ENCODE measurements around the gene OR10J5.

OR10J5 gene

DNA sequence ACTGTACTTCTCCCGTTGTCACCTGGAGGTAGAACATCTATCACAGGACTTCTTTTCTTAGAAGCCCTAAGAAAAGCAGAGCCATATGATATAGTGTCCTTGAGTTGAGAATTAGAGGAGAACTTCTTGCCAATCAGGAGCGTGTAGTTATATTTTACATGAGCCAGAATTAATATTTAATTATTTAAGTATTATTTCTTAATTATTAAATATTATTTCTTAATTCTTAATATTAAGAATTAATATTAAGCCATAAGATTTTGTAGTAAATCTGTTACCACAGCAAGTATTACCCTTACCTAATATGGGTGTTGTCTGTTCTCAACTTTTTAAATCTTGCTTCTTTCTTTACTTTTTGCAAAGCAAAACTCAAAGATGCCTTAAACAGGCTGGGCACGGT is 41.6 kb upstream of the OR10J5 start:
- H3K18ac ChIP-seq (ENCODE audit: low read length): no peak overlapping the region
- no peaks in the 10 kb centered on the region for H3K9me3 ChIP-seq (replicated peaks in 1 of 2; ENCODE audit: control insufficient read depth in 2 of 2, insufficient read depth in 1 of 2, low read depth in 1 of 2, low read length in 2 of 2)
- DNase-seq (ENCODE audit: low spot score): no peak
- no peaks in the 10 kb centered on the region for H3K4me1 ChIP-seq (ENCODE audit: control insufficient read depth in 2 of 2, insufficient read depth in 1 of 2, low read depth in 1 of 2, low read length in 2 of 2)
- no peak overlapping the region for H4K8ac ChIP-seq (ENCODE audit: low read depth, low read length)
- no peak overlapping the region for H3K23ac ChIP-seq (ENCODE audit: low read depth, low read length, poor library complexity)
- no peak overlapping the region for H3K4me3 ChIP-seq (ENCODE audit: low read length in 2 of 2)
- no peak overlapping the region for H3K14ac ChIP-seq (ENCODE audit: low read length)
- H2BK5ac ChIP-seq (ENCODE audit: low read length): no peak overlapping the region
- H2BK15ac ChIP-seq (ENCODE audit: low read length): no peak overlapping the region
- no peak overlapping the region for H3K27ac ChIP-seq (replicated peaks; ENCODE audit: low read length)
- H3K4ac ChIP-seq (ENCODE audit: low read length): no peak overlapping the region
- no peaks in the 10 kb centered on the region for H3K36me3 ChIP-seq (replicated peaks in 1 of 2; ENCODE audit: control insufficient read depth in 2 of 2, insufficient read depth in 2 of 2, low read length in 2 of 2)
- no peak overlapping the region for H2BK120ac ChIP-seq (ENCODE audit: low read depth, low read length)
- H3K4me2 ChIP-seq (ENCODE audit: insufficient read depth, low read length, poor library complexity, severe bottlenecking): no peak overlapping the region
- H3K27me3 ChIP-seq (ENCODE audit: control insufficient read depth in 3 of 3, insufficient read depth in 3 of 3, low read depth in 1 of 3, low read length in 3 of 3): peaks cover 0 to 4% (median 0%) of the 10 kb centered on the region in 3 experiments
- H4K91ac ChIP-seq (ENCODE audit: low read depth, low read length, poor library complexity): no peak overlapping the region
- H2AFZ ChIP-seq (ENCODE audit: low read length): no peak overlapping the region
- no peak overlapping the region for H2BK12ac ChIP-seq (ENCODE audit: low read length)
- no peaks in the 10 kb centered on the region for H3K79me1 ChIP-seq (ENCODE audit: low read depth, low read length)
- H2AK5ac ChIP-seq (ENCODE audit: low read depth, low read length): no peak overlapping the region
- H3K9ac ChIP-seq (ENCODE audit: low read depth, low read length, poor library complexity): no peak overlapping the region
- WGBS, 2 donors (ENCODE audit: extremely low coverage in 2 of 2, insufficient read length in 2 of 2, insufficient replicate concordance in 1 of 2): no CpG with 5 or more reads among the region's 3 CpGs

DNA sequence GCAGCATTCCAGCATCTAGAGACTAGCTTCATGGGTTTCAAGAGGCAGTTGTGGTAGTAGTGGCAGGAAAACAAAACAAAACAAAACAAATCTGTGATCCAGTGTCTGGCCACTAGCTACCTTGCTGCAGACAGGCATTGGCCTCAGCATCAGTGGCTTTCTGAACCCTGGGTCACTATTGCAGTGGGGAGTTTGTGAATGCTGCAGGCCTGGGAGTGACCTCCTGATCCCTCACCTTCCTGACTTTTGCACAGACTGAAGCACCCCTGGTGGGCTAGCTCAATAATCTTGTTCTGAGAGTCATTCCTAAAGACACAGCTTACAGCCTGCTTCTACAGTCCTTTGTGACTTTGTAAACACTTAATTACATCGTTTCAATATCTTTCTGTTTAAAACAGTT is 26.9 kb upstream of the OR10J5 start:
- H2AK5ac ChIP-seq (ENCODE audit: low read depth, low read length): no peak overlapping the region
- no peak overlapping the region for H2BK5ac ChIP-seq (ENCODE audit: low read length)
- no peaks in the 10 kb centered on the region for H3K27me3 ChIP-seq (ENCODE audit: control insufficient read depth in 3 of 3, insufficient read depth in 3 of 3, low read depth in 1 of 3, low read length in 3 of 3)
- peaks cover 0 to 4% of the 10 kb centered on the region in 2 donors for H3K4me1 ChIP-seq (ENCODE audit: control insufficient read depth in 2 of 2, insufficient read depth in 1 of 2, low read depth in 1 of 2, low read length in 2 of 2)
- H3K79me1 ChIP-seq (ENCODE audit: low read depth, low read length): no peaks in the 10 kb centered on the region
- DNase-seq (ENCODE audit: low spot score): peak; percentile 57
- H3K23ac ChIP-seq (ENCODE audit: low read depth, low read length, poor library complexity): no peak overlapping the region
- H4K8ac ChIP-seq (ENCODE audit: low read depth, low read length): no peak overlapping the region
- no peak overlapping the region for H4K91ac ChIP-seq (ENCODE audit: low read depth, low read length, poor library complexity)
- H3K36me3 ChIP-seq (replicated peaks in 1 of 2; ENCODE audit: control insufficient read depth in 2 of 2, insufficient read depth in 2 of 2, low read length in 2 of 2): no peaks in the 10 kb centered on the region
- H3K27ac ChIP-seq (replicated peaks; ENCODE audit: low read length): peak overlapping the region; percentile 53
- no peak overlapping the region for H2AFZ ChIP-seq (ENCODE audit: low read length)
- no peak overlapping the region for H3K4me3 ChIP-seq (ENCODE audit: low read length in 2 of 2)
- H3K18ac ChIP-seq (ENCODE audit: low read length): no peak overlapping the region
- no peak overlapping the region for H3K9ac ChIP-seq (ENCODE audit: low read depth, low read length, poor library complexity)
- H2BK120ac ChIP-seq (ENCODE audit: low read depth, low read length): no peak overlapping the region
- no peak overlapping the region for H3K14ac ChIP-seq (ENCODE audit: low read length)
- no peak overlapping the region for H3K4ac ChIP-seq (ENCODE audit: low read length)
- no peak overlapping the region for H2BK15ac ChIP-seq (ENCODE audit: low read length)
- H3K9me3 ChIP-seq (replicated peaks in 1 of 2; ENCODE audit: control insufficient read depth in 2 of 2, insufficient read depth in 1 of 2, low read depth in 1 of 2, low read length in 2 of 2): no peaks in the 10 kb centered on the region
- no peak overlapping the region for H3K4me2 ChIP-seq (ENCODE audit: insufficient read depth, low read length, poor library complexity, severe bottlenecking)
- no peak overlapping the region for H2BK12ac ChIP-seq (ENCODE audit: low read length)
- WGBS, 2 donors (ENCODE audit: extremely low coverage in 2 of 2, insufficient read length in 2 of 2, insufficient replicate concordance in 1 of 2): no CpG with 5 or more reads among the region's 1 CpG

DNA sequence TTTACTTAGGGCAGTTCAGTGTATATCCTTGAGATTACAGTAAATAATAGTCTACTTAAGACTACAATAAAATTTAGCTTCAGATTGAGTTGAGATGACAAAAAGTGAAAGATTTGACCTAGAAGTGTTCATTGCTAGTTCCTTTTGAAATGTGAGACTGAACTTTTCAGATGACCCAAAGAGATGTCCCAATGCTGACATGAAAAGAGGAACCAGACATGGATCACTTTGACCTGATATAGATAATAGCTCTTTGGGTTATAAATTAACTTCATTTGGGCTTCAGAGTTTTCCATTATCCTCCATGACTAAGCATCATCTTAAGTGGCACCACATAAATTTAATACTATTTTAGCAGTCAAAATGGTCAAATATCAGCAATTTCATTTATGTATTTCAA is 25.7 kb upstream of the OR10J5 start:
- Histone ChIP-seq H3K9me3 (replicated peaks in 1 of 2; ENCODE audit: control insufficient read depth in 2 of 2, insufficient read depth in 1 of 2, low read depth in 1 of 2, low read length in 2 of 2) (no peaks in the 10 kb centered on the region), H3K4ac (ENCODE audit: low read length) (no peak overlapping the region), H3K27ac (replicated peaks; ENCODE audit: low read length) (no peak overlapping the region), H3K36me3 (replicated peaks in 1 of 2; ENCODE audit: control insufficient read depth in 2 of 2, insufficient read depth in 2 of 2, low read length in 2 of 2) (no peaks in the 10 kb centered on the region), H3K18ac (ENCODE audit: low read length) (no peak overlapping the region), H3K4me2 (ENCODE audit: insufficient read depth, low read length, poor library complexity, severe bottlenecking) (no peak overlapping the region), H4K8ac (ENCODE audit: low read depth, low read length) (no peak overlapping the region), H2BK12ac (ENCODE audit: low read length) (no peak overlapping the region), H2AFZ (ENCODE audit: low read length) (no peak overlapping the region), H2BK15ac (ENCODE audit: low read length) (no peak overlapping the region), H3K27me3 (ENCODE audit: control insufficient read depth in 3 of 3, insufficient read depth in 3 of 3, low read depth in 1 of 3, low read length in 3 of 3) (no peaks in the 10 kb centered on the region), H2BK5ac (ENCODE audit: low read length) (no peak overlapping the region), H3K4me1 (ENCODE audit: control insufficient read depth in 2 of 2, insufficient read depth in 1 of 2, low read depth in 1 of 2, low read length in 2 of 2) (peaks cover 0 to 4% of the 10 kb centered on the region in 2 donors), H3K4me3 (ENCODE audit: low read length in 2 of 2) (no peak overlapping the region), H3K23ac (ENCODE audit: low read depth, low read length, poor library complexity) (no peak overlapping the region), H2BK120ac (ENCODE audit: low read depth, low read length) (no peak overlapping the region), H3K79me1 (ENCODE audit: low read depth, low read length) (no peaks in the 10 kb centered on the region), H2AK5ac (ENCODE audit: low read depth, low read length) (no peak overlapping the region), H4K91ac (ENCODE audit: low read depth, low read length, poor library complexity) (no peak overlapping the region), H3K9ac (ENCODE audit: low read depth, low read length, poor library complexity) (no peak overlapping the region), H3K14ac (ENCODE audit: low read length) (no peak overlapping the region)
- DNase-seq (ENCODE audit: low spot score): no peak

DNA sequence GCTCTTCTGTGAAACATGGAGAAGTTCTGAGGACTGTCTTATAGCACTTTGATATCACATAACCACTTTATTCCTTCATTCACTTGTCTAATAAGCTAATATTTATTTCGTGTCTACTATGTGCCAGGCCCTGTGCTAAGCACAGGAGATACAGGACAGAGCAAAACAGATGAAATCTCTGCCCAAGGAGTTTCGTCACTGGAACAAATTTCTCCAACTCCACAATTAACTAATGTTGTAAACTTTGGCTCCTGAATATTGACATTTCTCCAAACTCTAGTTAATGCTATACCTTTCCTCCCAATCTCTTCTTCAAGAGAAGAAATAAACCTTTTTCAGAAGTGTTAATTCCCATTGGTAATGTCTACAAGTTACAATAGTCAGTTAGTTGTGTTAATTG is 24.8 kb upstream of the OR10J5 start:
- no peaks in the 10 kb centered on the region for H3K9me3 ChIP-seq (replicated peaks in 1 of 2; ENCODE audit: control insufficient read depth in 2 of 2, insufficient read depth in 1 of 2, low read depth in 1 of 2, low read length in 2 of 2)
- no peak overlapping the region for H2BK5ac ChIP-seq (ENCODE audit: low read length)
- no peaks in the 10 kb centered on the region for H3K27me3 ChIP-seq (ENCODE audit: control insufficient read depth in 3 of 3, insufficient read depth in 3 of 3, low read depth in 1 of 3, low read length in 3 of 3)
- no peak overlapping the region for H3K23ac ChIP-seq (ENCODE audit: low read depth, low read length, poor library complexity)
- H3K9ac ChIP-seq (ENCODE audit: low read depth, low read length, poor library complexity): no peak overlapping the region
- H3K27ac ChIP-seq (replicated peaks; ENCODE audit: low read length): no peak overlapping the region
- H4K91ac ChIP-seq (ENCODE audit: low read depth, low read length, poor library complexity): no peak overlapping the region
- no peak overlapping the region for H2BK12ac ChIP-seq (ENCODE audit: low read length)
- no peak overlapping the region for H2AFZ ChIP-seq (ENCODE audit: low read length)
- no peak overlapping the region for H3K18ac ChIP-seq (ENCODE audit: low read length)
- no peaks in the 10 kb centered on the region for H3K36me3 ChIP-seq (replicated peaks in 1 of 2; ENCODE audit: control insufficient read depth in 2 of 2, insufficient read depth in 2 of 2, low read length in 2 of 2)
- no peak overlapping the region for H3K4ac ChIP-seq (ENCODE audit: low read length)
- H3K4me3 ChIP-seq (ENCODE audit: low read length in 2 of 2): no peak overlapping the region
- H3K14ac ChIP-seq (ENCODE audit: low read length): no peak overlapping the region
- no peak overlapping the region for H3K4me2 ChIP-seq (ENCODE audit: insufficient read depth, low read length, poor library complexity, severe bottlenecking)
- no peak overlapping the region for H2BK120ac ChIP-seq (ENCODE audit: low read depth, low read length)
- DNase-seq (ENCODE audit: low spot score): no peak
- no peak overlapping the region for H4K8ac ChIP-seq (ENCODE audit: low read depth, low read length)
- peaks cover 0 to 4% of the 10 kb centered on the region in 2 donors for H3K4me1 ChIP-seq (ENCODE audit: control insufficient read depth in 2 of 2, insufficient read depth in 1 of 2, low read depth in 1 of 2, low read length in 2 of 2)
- H2AK5ac ChIP-seq (ENCODE audit: low read depth, low read length): no peak overlapping the region
- no peak overlapping the region for H2BK15ac ChIP-seq (ENCODE audit: low read length)
- WGBS, 2 donors (ENCODE audit: extremely low coverage in 2 of 2, insufficient read length in 2 of 2, insufficient replicate concordance in 1 of 2): no CpG with 5 or more reads among the region's 2 CpGs
- H3K79me1 ChIP-seq (ENCODE audit: low read depth, low read length): no peaks in the 10 kb centered on the region
